Epithelial cell of esophagus (primary cell): Measurements from ENCODE around the gene MVP.

ENCODE experiments used
- DNase-seq: peaks from one replicate; pipeline ENCODE4 v3.0.0; 2010; ENCODE audit warnings: low read depth
- H3K4me3 ChIP-seq: 2 replicates; pipeline ENCODE4 v1.5.1; 2011; ENCODE audit warnings: mild to moderate bottlenecking, low read length, control low read depth
- TF ChIP-seq, protein P1 (sequence below): IDR thresholded peaks from 2 replicates; pipeline ENCODE4 v1.5.1; 2011; ENCODE audit warnings: low read depth, mild to moderate bottlenecking, low read length, control low read depth, inconsistent platforms; ENCODE audit not compliant: insufficient read depth; ENCODE audit errors: missing control alignments

Gene MVP

DNA sequence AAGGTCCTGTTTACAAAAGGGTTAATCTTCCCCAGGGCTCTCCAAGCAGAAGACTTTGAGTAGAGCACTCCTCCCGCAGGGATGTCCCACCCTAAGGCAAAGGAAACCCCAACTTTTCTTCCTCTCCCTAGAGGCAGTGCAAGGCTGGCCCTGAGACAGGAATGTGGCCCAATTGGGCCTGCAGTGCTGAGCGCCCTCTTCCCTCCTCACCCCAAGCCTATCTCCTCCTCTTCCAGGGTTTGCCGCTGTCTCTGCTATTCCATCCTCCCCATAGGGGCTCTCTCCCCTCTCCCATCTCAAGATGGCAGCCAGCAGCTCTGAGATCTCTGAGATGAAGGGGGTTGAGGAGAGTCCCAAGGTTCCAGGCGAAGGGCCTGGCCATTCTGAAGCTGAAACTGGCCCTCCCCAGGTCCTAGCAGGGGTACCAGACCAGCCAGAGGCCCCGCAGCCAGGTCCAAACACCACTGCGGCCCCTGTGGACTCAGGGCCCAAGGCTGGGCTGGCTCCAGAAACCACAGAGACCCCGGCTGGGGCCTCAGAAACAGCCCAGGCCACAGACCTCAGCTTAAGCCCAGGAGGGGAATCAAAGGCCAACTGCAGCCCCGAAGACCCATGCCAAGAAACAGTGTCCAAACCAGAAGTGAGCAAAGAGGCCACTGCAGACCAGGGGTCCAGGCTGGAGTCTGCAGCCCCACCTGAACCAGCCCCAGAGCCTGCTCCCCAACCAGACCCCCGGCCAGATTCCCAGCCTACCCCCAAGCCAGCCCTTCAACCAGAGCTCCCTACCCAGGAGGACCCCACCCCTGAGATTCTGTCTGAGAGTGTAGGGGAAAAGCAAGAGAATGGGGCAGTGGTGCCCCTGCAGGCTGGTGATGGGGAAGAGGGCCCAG lies 7.3 kb upstream of the MVP start:
- no peak overlapping the region for H3K4me3 ChIP-seq
- TF ChIP-seq, protein P1, sequence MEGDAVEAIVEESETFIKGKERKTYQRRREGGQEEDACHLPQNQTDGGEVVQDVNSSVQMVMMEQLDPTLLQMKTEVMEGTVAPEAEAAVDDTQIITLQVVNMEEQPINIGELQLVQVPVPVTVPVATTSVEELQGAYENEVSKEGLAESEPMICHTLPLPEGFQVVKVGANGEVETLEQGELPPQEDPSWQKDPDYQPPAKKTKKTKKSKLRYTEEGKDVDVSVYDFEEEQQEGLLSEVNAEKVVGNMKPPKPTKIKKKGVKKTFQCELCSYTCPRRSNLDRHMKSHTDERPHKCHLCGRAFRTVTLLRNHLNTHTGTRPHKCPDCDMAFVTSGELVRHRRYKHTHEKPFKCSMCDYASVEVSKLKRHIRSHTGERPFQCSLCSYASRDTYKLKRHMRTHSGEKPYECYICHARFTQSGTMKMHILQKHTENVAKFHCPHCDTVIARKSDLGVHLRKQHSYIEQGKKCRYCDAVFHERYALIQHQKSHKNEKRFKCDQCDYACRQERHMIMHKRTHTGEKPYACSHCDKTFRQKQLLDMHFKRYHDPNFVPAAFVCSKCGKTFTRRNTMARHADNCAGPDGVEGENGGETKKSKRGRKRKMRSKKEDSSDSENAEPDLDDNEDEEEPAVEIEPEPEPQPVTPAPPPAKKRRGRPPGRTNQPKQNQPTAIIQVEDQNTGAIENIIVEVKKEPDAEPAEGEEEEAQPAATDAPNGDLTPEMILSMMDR = no peak

DNA sequence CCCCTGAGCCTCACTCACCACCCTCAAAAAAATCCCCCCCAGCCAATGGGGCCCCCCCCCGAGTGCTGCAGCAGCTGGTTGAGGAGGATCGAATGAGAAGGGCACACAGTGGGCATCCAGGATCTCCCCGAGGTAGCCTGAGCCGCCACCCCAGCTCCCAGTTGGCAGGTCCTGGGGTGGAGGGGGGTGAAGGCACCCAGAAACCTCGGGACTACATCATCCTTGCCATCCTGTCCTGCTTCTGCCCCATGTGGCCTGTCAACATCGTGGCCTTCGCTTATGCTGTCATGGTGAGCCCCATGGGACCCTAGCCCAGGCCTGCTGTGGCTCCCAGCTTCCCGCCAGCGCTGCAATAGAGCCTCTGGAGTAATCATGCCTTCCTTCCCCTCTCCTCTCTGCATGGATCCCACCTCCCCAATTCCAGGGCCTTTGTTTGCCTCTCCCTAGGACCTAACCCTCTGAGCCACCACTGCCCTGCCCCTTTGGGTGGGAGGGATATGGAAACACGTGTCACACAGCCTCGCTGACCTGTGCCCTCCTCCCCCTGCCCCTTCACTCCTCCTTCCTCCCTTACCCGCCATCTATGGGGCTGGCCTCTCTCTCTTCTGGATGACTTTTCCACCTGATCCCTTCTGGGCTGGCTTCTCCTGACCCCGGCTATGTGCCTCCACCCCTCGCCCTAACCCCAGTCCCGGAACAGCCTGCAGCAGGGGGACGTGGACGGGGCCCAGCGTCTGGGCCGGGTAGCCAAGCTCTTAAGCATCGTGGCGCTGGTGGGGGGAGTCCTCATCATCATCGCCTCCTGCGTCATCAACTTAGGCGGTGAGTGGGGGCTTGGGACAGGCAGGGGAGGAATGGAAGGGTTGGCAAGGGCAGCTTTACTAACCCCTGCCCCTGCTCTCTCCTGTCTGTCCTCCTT lies 6.4 kb upstream of the MVP start:
- H3K4me3 ChIP-seq = no peak overlapping the region
- TF ChIP-seq, protein P1 = no peak
- no peak for DNase-seq

More for the DNA sequence above, 7.3 kb upstream of the MVP start:
- no peak for DNase-seq

GRCh38 chr16:29814592-29814991 lies 5.7 kb upstream of the MVP start:
- H3K4me3 ChIP-seq = no peak overlapping the region
- no peak for DNase-seq
- TF ChIP-seq, protein P1 = no peak

- no peak for DNase-seq
- H3K4me3 ChIP-seq = peak overlapping the region; percentile 93
- TF ChIP-seq, protein P1 = no peak
These were observed 5.1 kb upstream of the MVP start for GRCh38 chr16:29815032-29815721.

- TF ChIP-seq, protein P1 = peak; percentile 80
- peak; percentile 100 for DNase-seq
- H3K4me3 ChIP-seq = peak within 1 kb of the TSS; percentile 93
These were observed 4.2 kb upstream of the MVP start, which contains the start of gene PAGR1 for GRCh38 chr16:29815793-29816693. Gene PAGR1, plus strand, starts transcription at chr16:29816152. Its CDS starts 374 bp downstream, at chr16:29816526.
